ENCODE results near the gene SORCS1.

Gene SORCS1

GRCh38 chr10:106910666-106911065 is 253.8 kb downstream of the SORCS1 start:
- in situ Hi-C loops (cut with MboI; ENCODE audit: low sequenced_read_pairs), result no loop called here

- in situ Hi-C loops (cut with MboI; ENCODE audit: low sequenced_read_pairs), result no loop called here
These were observed 256.3 kb downstream of the SORCS1 start for GRCh38 chr10:106908225-106908624.

DNA sequence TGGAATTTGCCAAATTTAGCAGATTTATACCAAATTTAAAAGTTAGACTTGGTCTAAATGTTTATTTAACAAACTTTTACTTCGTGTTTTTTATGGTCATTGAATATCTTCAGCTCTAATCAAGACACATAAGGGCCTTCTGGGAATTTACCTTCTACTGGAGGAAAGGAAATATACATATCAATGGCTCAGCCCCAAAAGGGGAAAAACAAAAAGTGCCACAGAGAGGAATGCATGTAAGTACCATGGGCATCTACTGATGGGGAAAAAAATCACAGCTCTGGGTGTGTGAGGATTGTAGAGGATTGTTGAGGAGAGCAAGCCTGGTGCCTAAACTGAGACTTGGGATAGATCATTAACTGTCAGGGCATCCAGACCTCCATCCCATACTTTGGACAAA is 260.3 kb downstream of the SORCS1 start:
- in situ Hi-C loops (cut with MboI; ENCODE audit: low sequenced_read_pairs), result no loop called here

GRCh38 chr10:106903180-106903579 is 261.3 kb downstream of the SORCS1 start:
- in situ Hi-C loops (cut with MboI; ENCODE audit: low sequenced_read_pairs), result no loop called here

DNA sequence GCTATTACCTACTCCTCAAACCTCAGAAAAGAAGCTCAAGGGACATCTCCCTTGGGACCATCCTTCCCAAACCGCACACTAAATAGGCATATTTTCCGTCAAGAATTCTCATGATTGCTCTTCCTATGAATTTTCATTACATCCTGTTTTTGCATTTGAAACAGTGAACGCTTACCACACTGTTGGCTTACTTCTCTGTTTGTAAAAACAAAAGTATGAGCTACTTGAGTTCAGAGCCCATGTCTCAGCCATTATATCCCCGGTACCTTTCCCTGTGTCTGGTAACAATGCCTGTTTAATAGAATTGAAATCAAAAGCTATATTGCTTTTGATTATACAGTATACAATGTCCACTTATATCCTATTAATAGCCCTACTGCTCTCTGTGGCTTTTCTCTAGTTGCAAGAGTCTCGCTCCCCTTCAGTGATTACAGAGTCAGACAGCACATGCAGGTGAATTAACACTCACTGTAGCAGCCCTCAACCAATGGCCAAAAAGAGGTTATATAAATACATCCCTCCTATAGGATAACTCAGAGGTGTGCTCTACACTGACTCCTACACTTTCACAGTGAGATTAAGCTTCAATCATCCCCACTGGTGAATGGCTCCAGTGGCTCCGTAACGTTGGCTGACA is 264.4 kb downstream of the SORCS1 start:
- in situ Hi-C loops (cut with MboI; ENCODE audit: low sequenced_read_pairs), result no loop called here

- in situ Hi-C loops (cut with MboI; ENCODE audit: low sequenced_read_pairs), result no loop called here
These were observed 266.1 kb downstream of the SORCS1 start for GRCh38 chr10:106898446-106898845.

DNA sequence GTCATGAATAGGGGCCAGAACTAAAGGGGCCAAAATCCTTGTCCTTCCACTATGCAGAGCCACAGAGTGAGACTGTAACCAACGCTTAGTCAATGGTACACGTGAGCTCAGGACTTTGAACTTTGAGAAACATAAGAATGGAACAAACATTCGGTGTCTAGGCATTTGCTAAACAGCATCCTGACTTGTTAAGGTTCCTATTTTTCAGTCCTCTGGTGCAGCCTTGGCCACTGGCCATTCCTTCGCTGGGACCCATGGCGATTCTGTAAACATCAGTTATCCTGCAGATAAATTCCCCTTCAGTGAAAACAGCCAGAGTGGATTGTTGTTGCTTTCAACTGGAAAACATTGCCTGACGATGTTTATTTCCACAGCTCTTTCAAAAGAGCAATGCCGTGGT is 266.8 kb downstream of the SORCS1 start:
- in situ Hi-C loops (cut with MboI; ENCODE audit: low sequenced_read_pairs), result no loop called here

DNA sequence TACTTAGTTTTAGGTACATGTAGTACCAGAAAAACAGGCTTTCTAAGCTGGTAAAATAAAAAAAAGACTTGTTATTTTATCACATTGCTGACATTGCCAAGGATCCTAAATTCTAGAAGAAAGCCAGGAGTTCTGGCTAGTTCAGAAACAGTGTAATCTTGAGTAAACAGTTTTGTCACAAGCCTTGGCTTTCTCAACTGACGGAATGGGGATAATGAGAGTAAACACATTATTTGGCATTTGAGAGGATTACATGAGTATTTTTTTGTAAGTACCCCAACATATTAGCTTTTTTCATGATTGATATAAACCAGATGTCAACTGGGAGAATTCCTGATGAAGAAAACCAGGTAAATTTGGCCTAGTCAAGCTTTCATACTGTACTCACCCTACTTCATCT is 269.8 kb downstream of the SORCS1 start:
- in situ Hi-C loops (cut with MboI; ENCODE audit: low sequenced_read_pairs), result no loop called here

DNA sequence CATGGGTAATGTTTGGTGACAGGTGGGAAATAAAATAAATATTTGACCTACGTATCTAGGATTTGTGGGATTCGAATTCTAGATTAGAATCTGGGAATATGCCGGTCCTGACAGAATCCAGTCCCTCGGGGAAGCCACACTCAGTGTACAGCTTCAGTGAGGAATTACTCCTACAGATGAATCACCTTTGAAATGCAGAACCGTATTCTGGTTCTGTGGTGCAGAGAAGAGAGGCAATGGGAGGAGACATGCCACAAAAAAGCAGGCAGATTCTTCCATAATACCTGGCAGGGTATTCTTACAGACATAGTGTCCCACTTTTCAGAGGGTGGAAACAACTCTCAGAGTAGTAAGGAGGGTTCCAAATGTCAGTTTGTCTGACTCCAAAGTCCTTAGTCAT is 286.9 kb downstream of the SORCS1 start:
- in situ Hi-C loops (cut with MboI; ENCODE audit: low sequenced_read_pairs), result no loop called here

DNA sequence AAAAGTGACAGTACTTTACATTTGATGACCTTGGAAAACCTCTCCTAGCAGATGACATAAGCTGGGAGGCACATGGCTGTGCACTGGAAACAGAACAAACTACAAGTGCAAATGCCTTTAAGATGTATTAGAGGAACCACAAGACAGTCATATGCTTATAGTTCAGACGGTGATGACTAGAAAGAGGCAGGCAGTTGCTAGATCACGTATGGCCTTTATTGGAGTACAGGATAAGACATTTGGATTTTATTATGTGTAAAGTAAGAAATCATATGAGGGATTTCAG is 290.0 kb downstream of the SORCS1 start:
- in situ Hi-C loops (cut with MboI; ENCODE audit: low sequenced_read_pairs), result no loop called here

GRCh38 chr10:106873770-106874603 is 290.5 kb downstream of the SORCS1 start:
- in situ Hi-C loops (cut with MboI; ENCODE audit: low sequenced_read_pairs), result no loop called here

- in situ Hi-C loops (cut with MboI; ENCODE audit: low sequenced_read_pairs), result no loop called here
These were observed 292.3 kb downstream of the SORCS1 start for GRCh38 chr10:106872176-106872575.

- in situ Hi-C loops (cut with MboI; ENCODE audit: low sequenced_read_pairs), result no loop called here
These were observed 298.2 kb downstream of the SORCS1 start for GRCh38 chr10:106866244-106866845.

DNA sequence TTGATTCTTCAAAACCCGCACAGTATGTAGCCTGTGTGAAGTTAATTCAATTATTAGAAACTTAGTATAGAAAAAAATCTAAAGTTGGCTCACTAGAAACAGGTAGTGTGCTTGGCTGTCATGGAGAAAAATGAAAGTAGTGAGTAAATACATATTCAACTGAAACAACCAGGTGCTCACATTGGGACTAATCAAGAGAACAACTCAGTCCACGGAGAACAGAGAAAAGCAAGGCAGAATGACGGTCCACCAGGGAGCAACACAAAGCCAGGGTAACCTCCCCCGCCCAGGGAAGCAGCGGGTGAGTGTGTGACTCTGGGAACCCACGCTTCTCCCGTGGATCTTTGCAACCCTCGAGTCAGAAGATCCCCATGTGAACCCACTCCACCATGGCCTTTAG is 300.5 kb downstream of the SORCS1 start:
- in situ Hi-C loops (cut with MboI; ENCODE audit: low sequenced_read_pairs), result no loop called here

- in situ Hi-C loops (cut with MboI; ENCODE audit: low sequenced_read_pairs), result no loop called here
These were observed 301.0 kb downstream of the SORCS1 start for GRCh38 chr10:106863549-106863948.

DNA sequence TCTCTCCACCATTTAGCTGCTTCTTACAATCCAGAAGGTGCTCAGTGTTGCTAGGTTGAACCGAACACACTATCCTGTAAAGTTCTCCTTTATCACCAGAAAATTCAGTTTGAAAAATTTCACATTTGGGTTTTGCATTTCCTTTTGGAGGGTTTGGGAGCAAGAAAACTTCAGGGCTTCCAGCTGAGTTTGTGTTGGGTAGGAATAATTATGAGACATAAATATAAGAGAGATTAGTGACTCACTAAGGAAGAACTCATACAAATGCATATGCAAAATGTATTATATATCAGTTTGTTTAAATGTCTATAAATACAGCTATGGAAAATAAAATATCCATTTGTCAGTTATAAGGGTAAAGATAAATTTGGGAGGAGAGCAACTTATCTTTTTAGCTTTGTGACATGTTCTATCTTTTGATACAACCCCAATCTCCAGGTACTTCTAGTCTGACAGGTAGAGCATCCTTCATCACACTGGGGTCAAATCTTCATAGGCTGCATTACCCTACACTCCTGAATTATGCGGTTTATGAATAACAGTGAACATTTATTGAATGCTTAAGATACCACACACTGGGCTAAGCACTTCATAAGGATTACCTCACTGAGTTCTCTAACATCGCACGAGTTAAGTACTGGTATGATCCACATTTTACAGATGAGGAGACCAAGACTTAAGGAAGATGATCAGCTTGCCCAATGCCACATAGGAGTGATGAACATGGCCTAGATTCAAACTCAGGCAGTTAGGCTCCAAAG is 304.4 kb downstream of the SORCS1 start:
- in situ Hi-C loops (cut with MboI; ENCODE audit: low sequenced_read_pairs), result no loop called here

DNA sequence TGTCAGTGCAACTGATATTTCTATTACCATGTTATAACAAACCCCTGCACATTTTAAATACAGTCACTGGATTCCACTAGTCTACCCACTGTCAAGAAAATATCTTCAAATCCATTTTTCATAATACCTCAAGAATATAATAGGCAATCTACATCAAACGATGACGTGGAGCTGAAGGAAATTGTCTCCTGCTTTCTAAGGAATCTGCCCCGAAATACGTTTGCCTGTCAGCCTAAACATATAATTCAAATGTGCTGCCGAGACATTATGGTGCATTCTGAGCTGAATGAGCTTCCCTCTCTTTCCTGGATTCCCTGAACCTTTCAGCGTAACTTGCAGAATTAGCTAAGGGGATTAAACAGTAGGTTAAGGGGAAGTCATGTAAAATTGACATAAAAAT is 306.8 kb downstream of the SORCS1 start:
- in situ Hi-C loops (cut with MboI; ENCODE audit: low sequenced_read_pairs), result no loop called here

GRCh38 chr10:106857213-106857612 is 307.3 kb downstream of the SORCS1 start:
- in situ Hi-C loops (cut with MboI; ENCODE audit: low sequenced_read_pairs), result no loop called here

GRCh38 chr10:106836933-106837663 is 327.4 kb downstream of the SORCS1 start:
- in situ Hi-C loops (cut with MboI; ENCODE audit: low sequenced_read_pairs), result no loop called here

- in situ Hi-C loops (cut with MboI; ENCODE audit: low sequenced_read_pairs), result no loop called here
These were observed 331.7 kb downstream of the SORCS1 start for GRCh38 chr10:106832846-106833245.

- in situ Hi-C loops (cut with MboI; ENCODE audit: low sequenced_read_pairs), result no loop called here
These were observed 334.0 kb downstream of the SORCS1 start for GRCh38 chr10:106830471-106830870.

All from HL-60/S4 (cell line).